H1 (cell line): Measurements from ENCODE around the gene GAB3. TPM values are rescaled to one million over a fixed set of nuclear protein-coding genes. Genes with fewer than 3 reads are reported as not detected.

Source experiments
- RAD21 ChIP-seq, 2 experiments: IDR thresholded peaks in 1 of 2; conservative IDR thresholded peaks in 1 of 2; 2 replicates each; pipeline ENCODE4 v1.6.1; 2011; ENCODE audit warnings: low read depth in 2 of 2, low read length in 2 of 2, improper control_type of control experiment in 1 of 2, inconsistent platforms in 1 of 2, mild to moderate bottlenecking in 1 of 2, moderate library complexity in 1 of 2
- TEAD4 ChIP-seq: IDR thresholded peaks from 2 replicates; pipeline ENCODE4 v1.6.1; 2012; ENCODE audit warnings: low read depth, low read length, inconsistent platforms, mixed read lengths
- polyA plus RNA-seq, 7 experiments: library from polyadenylated mRNA; depleted of rRNA in 3 of 7; stranded (reverse) in 5 of 7; unstranded in 2 of 7; fragments of >200 nt in 5 of 7; fragments of 200-250 nt in 2 of 7; gene quantifications; 1 replicate in 5 of 7; 2 replicates in 1 of 7; 4 replicates in 1 of 7; pipeline versions ENCODE4 v1.2.1 to v1.2.3, GENCODE V29; 2011 to 2013; ENCODE audit warnings: missing spikeins in 2 of 7, mixed read lengths in 2 of 7
- total RNA-seq: library from RNA; stranded (reverse); fragmentation: NEBNext Ultra II Directional; extraction: Animal tissue kit (Norgen Biotek cat#: 25700); gene quantifications from 2 replicates; pipeline ENCODE4 v1.2.1, GENCODE V29; 2021
- TF ChIP-seq, protein P1 (sequence below): fragments of 300-600 bp; sonication (generic); IDR thresholded peaks from 2 replicates; pipeline ENCODE4 v1.7.1; 2012; ENCODE audit warnings: low read length, moderate library complexity, mild to moderate bottlenecking, inconsistent platforms; ENCODE audit not compliant: insufficient replicate concordance
- TF ChIP-seq, protein P2 (sequence below): IDR thresholded peaks from 2 replicates; pipeline ENCODE4 v1.6.1; 2011; ENCODE audit warnings: low read depth, mild to moderate bottlenecking, low read length; ENCODE audit not compliant: insufficient read depth

The GAB3 gene
- total and polyA plus RNA-seq, 2 of the 8 experiments (the other 6 are each of a cell fraction or from before 2014, with no cell fraction given): 0.48 to 1.2 TPM

DNA sequence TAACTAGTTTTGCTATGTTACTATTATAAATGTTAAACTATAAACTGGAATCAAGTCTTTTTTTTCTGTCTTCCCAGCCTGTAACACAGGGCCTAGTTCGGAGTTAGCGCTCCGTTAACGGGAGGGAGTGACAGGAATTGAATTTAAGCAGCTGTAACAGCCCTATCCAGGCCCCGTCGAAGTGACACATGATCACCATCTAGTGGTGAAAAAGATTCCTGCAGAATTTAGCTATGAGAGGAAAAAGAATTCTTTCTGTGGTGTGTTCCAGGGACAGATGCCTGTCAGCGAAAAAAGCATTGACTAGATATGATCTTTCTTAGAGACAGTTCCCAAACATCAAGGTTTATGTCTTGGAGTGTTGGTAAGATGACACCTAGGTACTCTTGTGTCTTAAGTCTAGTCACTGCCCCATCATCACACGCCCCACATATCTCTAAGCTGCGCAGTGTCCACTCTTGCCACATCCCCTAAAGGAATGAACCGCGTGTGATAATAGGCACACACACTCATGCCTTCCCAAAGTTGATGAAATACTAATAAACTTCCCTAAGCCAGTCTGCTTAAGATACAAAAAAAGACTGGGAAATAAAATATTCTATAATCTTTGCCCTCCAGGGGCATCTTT lies 2.1 kb downstream of the GAB3 start (continued):
- TF ChIP-seq, protein P1, sequence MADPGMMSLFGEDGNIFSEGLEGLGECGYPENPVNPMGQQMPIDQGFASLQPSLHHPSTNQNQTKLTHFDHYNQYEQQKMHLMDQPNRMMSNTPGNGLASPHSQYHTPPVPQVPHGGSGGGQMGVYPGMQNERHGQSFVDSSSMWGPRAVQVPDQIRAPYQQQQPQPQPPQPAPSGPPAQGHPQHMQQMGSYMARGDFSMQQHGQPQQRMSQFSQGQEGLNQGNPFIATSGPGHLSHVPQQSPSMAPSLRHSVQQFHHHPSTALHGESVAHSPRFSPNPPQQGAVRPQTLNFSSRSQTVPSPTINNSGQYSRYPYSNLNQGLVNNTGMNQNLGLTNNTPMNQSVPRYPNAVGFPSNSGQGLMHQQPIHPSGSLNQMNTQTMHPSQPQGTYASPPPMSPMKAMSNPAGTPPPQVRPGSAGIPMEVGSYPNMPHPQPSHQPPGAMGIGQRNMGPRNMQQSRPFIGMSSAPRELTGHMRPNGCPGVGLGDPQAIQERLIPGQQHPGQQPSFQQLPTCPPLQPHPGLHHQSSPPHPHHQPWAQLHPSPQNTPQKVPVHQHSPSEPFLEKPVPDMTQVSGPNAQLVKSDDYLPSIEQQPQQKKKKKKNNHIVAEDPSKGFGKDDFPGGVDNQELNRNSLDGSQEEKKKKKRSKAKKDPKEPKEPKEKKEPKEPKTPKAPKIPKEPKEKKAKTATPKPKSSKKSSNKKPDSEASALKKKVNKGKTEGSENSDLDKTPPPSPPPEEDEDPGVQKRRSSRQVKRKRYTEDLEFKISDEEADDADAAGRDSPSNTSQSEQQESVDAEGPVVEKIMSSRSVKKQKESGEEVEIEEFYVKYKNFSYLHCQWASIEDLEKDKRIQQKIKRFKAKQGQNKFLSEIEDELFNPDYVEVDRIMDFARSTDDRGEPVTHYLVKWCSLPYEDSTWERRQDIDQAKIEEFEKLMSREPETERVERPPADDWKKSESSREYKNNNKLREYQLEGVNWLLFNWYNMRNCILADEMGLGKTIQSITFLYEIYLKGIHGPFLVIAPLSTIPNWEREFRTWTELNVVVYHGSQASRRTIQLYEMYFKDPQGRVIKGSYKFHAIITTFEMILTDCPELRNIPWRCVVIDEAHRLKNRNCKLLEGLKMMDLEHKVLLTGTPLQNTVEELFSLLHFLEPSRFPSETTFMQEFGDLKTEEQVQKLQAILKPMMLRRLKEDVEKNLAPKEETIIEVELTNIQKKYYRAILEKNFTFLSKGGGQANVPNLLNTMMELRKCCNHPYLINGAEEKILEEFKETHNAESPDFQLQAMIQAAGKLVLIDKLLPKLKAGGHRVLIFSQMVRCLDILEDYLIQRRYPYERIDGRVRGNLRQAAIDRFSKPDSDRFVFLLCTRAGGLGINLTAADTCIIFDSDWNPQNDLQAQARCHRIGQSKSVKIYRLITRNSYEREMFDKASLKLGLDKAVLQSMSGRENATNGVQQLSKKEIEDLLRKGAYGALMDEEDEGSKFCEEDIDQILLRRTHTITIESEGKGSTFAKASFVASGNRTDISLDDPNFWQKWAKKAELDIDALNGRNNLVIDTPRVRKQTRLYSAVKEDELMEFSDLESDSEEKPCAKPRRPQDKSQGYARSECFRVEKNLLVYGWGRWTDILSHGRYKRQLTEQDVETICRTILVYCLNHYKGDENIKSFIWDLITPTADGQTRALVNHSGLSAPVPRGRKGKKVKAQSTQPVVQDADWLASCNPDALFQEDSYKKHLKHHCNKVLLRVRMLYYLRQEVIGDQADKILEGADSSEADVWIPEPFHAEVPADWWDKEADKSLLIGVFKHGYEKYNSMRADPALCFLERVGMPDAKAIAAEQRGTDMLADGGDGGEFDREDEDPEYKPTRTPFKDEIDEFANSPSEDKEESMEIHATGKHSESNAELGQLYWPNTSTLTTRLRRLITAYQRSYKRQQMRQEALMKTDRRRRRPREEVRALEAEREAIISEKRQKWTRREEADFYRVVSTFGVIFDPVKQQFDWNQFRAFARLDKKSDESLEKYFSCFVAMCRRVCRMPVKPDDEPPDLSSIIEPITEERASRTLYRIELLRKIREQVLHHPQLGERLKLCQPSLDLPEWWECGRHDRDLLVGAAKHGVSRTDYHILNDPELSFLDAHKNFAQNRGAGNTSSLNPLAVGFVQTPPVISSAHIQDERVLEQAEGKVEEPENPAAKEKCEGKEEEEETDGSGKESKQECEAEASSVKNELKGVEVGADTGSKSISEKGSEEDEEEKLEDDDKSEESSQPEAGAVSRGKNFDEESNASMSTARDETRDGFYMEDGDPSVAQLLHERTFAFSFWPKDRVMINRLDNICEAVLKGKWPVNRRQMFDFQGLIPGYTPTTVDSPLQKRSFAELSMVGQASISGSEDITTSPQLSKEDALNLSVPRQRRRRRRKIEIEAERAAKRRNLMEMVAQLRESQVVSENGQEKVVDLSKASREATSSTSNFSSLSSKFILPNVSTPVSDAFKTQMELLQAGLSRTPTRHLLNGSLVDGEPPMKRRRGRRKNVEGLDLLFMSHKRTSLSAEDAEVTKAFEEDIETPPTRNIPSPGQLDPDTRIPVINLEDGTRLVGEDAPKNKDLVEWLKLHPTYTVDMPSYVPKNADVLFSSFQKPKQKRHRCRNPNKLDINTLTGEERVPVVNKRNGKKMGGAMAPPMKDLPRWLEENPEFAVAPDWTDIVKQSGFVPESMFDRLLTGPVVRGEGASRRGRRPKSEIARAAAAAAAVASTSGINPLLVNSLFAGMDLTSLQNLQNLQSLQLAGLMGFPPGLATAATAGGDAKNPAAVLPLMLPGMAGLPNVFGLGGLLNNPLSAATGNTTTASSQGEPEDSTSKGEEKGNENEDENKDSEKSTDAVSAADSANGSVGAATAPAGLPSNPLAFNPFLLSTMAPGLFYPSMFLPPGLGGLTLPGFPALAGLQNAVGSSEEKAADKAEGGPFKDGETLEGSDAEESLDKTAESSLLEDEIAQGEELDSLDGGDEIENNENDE: no peak
- peak; percentile 73 to 76 for TF ChIP-seq RAD21 (IDR thresholded peaks at IDR 0.05 in 1 of 2, conservative IDR thresholded peaks at IDR 0.05 in 1 of 2; ENCODE audit: low read depth in 2 of 2, low read length in 2 of 2)
- no peak for TF ChIP-seq TEAD4
- TF ChIP-seq, protein P2, sequence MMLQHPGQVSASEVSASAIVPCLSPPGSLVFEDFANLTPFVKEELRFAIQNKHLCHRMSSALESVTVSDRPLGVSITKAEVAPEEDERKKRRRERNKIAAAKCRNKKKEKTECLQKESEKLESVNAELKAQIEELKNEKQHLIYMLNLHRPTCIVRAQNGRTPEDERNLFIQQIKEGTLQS: no peak
